Cerebellar cortex (tissue), 1 donor: ENCODE data around the gene SARDH.
A peak's percentile ranks its signal among the peaks of the same experiment; 100 is the strongest.

ENCODE experiments used
- DNase-seq: peaks from one replicate; pipeline ENCODE4 v3.0.0-alpha.2; 2015; ENCODE audit warnings: low spot score

Gene SARDH

DNA sequence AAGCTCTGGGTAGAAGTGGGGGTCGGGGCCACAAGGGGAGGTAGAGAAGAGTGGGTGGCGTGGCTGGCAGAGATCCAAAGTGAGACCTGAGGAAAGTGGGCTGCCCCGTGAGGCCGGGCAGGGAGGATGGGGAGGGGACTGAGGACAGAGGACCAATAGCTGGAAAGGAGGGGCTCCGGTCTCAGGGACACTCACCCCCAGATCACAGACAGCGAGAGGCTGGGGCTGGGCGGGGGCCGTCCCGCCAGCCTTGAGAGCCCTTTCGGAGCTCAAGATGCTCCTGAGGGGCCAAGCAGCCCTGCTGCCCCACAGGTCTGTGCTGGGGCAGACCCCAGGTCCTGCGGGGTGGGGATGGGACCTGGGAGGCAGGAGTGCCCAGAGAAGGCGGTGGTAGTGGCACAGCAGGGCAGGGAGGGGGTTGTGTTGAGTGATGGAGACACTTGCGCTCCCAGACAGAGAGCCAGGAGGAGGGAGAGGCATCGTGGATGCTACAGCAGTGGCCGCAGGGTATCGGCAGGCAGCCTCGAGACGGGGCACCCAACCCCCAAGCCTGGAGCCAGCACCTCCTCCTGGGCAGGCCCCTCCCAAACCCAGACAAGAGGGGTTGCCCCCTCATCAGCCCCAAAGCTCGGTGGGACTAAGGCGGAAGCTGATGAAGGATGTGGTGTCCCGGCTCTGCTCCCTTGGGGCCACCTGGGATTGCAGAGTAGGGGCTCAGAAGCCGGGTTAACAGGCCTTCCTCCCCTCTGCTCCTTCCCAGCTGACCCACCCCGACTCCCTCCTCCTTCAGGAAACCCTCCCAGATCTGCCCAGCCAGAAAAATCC, 3.4 kb downstream of the SARDH start:
- DNase-seq: no peak

DNA sequence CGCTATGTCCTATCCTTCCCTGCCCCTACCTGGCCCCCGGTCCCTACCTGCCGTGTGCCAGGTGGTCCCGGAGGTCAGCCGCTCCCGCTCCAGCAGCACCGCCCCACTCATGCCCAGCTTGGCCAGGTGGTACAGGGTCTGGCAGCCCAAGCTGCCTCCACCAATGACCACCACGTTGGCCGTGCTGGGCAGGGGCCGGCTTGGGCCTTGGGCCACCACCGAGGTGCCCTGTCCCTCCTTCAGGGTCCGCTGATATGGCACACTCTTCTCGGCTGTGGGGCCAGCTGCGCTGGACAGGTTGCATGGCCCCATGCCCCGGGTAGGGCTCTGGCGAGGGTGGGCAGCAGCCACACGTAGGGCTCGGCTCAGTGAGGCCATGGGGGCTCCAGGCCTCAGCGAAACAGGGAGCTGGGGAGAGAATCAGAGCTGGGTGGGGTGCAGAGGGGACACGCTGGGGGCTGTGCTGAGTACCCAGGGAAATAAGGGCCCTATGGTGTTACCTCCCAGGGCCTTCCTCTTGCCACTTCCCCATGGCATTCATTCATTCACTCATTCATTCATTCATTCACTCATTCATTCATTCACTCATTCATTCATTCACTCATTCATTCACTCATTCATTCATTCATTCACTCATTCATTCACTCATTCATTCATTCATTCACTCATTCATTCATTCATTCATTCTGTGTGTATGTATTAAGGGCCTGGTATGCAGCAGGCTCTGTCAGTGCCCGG, 4.2 kb downstream of the SARDH start:
- no peak for DNase-seq

DNA sequence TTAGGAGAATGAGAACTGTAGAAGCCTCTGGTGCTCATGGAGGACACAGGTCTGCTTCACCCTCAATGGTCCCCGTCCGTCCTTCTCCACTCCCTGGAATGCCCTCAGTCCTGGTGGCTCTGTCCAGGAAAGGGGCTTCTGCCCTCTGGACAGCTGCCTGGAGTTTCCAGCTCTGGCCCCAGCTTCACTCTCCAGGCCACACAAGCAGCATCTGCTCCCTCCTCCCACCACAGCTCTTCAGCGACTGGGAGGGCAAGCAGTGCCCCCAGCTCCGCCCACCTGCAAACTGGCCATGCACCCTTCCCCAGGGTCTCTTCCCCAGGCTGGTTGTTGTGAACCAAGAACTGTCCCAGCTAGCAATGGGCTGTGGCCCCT, 4.7 kb downstream of the SARDH start:
- no peak for DNase-seq

DNA sequence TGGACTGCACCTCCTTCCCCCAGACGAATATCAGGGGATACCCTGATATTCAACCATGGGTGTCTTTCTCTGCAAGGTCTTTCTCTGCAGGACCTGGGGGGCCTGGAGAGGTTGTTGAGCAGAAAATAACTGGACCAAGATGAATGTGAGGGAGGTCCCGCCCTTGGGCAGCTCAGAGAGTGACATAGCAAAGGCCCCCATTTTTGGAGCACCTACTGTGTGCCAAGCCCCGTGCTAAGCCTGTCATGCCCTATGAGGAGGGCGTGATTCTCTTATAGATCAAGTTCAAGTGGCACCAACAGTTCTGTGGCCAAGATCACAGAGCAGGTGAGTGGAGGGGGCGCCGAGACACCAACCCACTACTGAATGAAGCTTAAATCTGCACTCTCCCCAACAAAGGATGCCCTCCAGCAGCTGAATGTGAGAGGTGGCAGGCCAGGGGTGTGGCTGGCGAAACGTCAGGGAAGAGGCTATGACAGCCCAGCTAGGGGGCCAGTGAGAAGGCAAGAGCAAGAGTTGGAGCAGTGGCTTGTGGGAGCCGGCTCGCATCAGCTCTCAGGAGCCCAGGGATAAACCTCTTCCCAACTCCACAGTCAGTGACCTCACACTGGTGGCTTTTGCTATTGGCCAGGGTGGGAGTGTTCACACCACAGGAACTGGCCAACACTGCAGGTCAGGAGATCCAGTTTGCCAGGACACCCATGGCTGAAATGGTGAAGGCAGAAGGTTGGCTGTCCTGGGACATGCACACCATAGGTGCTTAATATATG, 5.3 kb downstream of the SARDH start:
- DNase-seq: no peak

DNA sequence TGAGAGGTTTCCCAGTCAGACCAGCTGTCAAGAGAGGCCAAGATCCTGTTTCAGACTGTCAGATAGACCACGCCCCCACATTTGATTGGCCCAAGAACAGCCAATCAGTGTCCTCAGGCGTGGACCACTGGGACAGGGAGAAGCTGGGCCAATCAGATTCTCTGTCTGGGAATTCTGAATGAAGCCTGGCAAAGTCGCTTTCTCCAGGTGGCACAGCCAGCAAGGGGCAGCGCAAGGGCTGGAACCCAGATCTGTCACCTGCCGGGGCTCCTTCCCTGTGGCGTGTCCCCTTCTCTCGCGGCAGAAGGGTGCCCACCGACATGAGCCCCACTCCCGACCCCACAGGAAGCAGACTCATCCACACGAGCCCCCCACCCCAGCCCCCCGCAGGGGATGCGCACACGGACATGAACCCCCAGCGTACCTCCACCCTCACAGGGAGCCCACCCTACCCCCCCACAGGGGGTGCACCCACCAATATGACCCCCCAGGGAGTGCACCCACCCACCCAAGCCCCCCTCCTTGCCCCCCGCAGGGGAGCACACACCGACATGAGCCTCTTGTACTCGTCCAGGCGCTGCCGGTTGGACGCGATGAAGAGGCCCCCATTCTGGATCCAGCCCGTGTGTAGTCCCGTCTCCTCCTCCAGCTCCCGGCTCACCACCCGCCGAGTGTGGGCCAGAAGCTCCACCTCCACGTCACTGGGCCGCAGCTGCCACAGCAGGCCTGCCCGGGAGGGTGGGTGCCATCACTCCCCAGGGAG, 6.1 kb downstream of the SARDH start:
- peak; percentile 99 for DNase-seq

DNA sequence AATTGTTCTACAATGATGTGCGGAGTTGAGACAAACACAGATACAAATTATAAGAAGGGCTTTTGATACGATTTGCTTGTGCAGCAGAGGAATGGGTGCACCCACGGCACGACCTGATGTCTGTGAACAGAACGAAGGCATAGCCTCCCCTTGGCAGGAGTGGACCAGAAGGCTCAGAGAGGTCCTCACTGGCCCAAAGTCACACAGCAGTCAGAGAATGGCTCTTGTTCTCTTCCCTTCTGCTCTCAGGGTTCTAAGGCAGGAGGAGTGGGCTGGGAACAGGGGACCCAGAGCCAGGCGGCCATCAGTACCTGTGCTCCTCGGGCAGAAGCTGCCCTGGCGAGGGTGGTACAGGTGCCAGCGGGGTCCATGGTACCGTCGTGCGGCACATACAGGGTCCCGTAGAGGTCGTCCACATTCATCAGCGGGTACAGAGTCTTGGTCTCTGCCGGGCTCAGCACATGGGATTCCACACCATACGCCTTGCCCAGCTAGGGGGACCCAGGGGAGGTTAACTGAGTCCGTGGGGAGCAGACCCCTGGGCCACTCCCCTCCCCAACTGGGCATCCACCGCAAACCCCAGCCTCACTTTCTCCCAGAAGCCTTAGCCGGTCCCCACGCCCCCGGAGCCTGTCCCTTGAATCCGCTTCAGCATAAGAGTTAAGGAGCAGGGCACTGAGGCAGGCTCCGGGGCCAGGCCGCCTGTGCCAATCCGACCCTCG, 7.0 kb downstream of the SARDH start:
- DNase-seq: no peak

DNA sequence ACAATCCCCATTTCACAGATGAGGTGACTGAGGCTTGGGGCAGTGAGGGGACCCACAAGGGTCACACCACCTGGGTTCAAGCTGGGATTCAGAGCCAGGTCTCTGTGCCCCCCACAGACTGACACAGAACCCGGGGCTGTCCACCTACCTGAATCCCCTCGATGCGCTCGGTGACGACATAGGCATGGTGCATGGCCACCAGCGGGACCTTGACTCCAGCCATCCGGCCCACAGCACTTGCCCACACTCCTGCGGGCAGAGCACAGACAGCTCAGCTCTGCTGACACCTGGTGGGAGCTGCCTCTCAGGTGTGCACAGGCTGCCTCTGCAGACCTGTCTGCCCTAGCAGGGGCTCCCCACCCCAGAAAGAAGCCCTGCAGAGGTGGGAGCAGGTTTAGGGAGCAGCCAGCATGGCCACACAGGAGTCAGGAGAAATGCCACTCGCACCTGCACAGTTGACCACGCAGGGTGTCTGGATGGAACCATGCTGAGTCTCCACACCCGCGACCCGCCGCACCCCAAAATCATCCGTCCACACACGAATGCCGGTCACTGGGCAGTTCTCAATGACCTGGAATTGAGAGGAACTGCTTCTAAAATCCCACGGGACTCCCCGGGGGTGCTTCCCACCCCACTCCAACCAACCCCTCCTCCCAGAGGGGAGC, 8.4 kb downstream of the SARDH start:
- DNase-seq: no peak

DNA sequence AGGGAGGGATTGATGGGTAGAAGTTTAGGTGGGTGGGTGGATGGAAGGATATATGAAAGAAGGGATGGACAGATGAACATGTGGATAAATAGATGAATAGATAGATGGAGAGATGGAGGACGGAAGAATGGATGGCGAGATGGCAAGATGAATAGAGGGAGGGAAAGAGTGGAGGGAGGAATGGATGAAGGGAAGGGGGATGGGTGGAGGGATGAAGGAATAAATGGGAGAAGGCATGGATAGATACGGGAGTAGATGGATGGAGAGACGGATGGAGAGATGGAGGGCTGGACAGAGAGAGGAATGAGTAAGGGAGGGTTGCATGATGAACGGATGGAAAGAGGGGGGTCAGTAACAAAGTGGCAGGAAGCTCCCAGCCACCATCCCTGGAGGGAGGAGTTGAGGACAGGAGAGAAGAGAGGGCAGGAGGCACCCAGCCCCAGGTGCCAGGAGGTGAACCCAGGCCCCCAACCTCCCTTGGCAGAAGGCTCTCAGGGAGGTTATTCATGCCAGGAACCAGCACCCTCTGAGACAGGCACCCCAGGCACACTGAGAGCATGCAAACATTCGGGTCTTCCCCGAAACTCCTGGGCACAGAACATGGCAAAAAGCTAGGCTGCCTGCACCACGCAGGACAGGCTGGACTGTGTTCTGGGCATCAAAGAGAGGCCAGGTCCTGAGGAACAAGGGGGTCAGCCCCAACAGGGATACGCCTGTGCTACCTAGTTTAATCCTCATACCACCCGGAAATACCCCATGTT, 9.1 kb downstream of the SARDH start:
- no peak for DNase-seq

DNA sequence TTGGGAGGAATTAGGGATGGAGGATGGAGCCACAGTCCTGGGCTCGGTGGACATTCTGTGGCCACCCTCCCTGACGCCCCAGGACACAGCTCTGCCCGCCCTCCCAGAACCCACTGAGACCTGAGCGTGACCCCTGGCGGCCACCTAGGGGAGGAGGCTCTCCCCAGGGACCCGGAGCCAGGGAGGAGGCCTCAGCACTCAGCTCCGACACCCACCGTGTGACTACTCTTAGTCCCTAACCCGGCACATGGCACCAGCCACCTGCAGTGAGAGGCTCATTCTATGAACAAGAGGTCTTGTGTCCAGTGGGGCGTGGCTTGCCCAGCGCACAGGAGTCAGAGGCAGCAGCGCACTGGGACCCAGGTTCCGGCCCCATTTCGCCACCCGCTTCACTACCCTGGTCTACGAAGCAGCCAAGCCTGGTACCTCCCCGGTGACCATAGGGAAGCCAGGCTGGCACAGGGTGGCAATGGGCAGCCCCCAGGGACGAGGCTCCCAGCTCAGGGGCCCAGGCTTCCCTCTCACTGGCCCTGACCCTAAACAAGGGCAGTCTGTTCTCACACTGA, 10.2 kb downstream of the SARDH start:
- DNase-seq: no peak

DNA sequence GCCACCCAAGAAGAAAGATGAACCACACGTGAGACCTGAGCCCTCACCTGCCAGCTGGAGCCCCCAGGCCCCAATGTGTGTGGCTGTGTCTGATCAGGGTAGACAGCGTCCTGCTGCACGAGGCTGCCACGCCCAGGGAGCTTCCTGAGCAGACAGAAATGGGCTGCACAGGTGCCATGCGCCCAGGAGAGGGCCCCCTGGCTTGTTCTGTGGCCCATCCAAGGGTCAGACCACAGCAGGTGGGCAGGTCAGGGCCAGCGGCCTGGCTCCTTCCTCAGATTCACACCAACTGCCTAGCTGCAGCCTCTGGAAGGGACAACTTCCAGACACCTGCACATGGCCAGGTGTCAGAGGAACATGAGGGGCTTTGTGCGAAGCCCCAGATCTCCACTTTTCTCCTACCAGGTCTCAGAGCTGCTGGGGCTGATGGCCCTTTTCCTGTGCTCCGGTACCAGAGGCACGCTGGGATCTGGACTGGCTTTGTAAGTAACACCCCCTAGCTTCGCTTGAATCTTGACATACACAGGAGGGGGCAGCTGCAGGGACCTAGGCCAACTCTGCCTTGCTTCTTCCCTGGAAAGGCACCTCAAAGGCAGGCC, 10.8 kb downstream of the SARDH start:
- DNase-seq: no peak

DNA sequence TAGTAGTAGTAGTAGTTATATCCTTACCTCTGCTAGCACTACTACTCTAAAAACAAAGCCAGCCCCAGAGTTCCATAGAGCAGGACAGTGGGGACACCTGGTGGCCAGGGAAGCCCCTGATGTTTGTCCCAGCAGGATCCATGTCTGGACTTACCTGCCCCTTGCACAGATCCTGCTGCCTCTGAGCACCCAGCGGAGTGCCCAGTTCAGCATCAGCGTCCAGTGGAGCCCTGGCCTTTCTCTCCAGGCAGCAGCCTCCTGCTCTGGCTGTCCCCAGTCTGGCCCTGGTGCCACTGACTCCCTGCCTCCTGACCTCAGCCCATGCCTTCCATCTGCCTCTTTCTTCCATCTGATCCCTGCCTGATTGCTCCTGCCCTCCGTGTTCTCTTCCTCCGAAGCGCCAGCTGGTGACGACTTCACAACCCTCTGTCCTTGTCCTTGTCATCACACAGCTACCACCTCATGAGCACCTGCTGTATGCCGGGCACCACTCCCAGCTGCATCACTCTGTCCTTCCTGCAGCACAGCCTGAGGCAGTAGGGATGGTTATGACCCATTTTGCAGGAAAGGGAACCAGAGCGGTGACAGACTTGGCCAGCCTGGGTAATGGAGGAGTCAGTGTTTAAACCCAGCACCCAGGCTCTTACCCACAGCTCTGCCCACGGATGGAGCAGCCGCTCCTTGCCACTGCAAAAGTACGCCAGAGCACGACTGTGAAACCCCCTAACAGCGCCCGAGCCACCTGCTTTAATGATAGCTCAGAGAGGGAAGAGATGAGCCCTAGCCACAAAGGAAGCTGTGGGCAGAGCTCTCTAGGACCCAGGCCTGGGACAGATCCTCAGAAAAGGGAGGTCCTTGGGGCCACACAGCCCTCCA, 11.5 kb downstream of the SARDH start:
- DNase-seq: peak; percentile 93

DNA sequence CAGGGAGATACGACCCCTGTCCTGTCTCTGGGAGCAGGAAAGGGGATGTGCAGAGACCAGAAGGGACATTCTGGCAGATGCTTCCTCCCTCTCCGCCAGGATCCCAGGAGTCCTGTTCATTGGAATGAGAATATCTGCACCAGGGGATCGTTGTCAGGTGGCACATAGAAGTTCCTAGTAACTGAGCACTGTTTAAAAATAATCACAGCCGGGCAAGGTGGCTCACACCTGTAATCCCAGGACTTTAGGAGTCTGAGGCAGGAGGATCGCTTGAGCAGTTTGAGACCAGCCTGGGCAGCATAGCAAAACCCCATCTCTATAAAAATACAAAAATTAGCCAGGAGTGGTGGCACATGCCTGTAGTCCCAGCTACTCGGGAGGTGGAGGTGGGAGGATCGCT, 12.3 kb downstream of the SARDH start:
- no peak for DNase-seq

DNA sequence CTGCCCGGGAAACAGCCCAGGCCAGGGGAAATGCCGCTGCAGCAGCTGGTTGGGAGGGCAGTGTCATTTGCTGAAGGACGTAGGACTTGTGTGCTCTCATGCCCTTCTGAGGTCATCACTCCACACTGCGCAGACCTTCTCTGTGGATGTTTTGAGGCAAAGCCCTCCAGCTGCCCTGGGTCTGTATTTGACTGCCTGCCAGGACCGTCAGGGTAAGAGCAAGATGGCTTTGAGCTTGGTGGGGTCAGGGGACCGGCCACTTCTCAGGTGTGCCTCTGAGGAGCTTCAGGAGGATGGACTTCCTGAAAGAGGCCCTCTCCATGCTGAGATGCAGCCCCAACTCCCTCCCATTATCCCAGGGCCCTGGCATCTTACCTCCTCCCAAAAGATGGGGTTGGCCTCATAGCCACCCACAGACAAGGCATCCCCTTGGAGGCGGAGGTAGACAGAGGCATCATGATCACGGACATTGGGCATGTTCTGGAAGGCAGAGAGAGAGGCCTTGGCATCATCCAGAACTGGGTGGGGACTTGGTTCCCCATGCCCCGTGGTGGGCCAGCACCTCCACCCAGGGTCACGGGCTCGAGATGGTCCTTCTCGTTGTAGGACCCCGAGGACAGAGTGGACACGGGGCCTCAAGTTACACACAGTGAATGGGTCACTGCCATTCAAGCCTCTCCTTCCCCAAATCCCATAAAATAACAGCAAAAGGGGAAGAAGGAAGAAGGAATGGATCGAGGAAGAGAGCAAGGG, 19.4 kb downstream of the SARDH start:
- no peak for DNase-seq

DNA sequence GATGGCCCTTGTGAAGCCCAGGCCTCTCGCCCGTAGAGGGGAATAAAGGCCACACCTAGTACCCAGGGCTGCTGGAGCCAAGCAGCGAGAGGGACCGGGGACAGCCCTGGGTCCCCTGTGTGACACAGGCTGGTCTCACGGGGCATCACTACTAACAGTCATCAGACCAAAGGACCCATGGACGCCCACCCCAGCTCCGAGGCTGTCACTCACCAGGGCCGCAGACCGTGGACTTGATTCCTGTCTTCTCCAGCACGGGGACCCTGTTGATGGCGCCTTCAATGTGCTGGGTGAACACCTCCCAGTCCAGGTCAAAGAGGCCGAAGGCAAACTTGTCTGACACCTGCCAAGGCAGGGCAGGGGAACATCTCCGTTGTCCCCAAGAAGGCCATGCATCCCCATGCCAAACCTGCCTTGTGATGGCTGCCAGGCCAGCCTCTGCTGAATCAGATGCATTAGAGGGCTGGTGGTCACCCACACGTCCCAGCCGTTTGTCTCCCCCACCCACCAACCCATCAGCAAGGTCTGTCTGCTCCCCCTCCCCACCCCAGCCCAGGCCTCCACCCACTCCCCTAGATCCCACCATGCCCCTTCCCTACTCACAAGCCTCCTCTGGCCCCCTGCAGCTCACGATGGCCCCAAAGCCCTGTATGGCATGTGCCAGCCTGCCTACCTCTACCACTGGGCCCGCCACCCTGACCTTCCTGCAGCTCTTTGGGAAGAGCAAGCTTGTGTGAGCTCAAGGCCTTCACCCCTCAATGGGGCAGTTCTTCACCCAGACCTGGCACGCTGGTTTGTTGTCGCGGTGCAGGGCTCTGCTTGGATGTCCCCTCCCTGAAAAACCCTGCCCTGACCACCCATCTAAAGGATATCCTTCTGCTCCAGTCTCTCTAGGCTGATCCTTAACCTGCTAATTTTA, 20.8 kb downstream of the SARDH start:
- no peak for DNase-seq

DNA sequence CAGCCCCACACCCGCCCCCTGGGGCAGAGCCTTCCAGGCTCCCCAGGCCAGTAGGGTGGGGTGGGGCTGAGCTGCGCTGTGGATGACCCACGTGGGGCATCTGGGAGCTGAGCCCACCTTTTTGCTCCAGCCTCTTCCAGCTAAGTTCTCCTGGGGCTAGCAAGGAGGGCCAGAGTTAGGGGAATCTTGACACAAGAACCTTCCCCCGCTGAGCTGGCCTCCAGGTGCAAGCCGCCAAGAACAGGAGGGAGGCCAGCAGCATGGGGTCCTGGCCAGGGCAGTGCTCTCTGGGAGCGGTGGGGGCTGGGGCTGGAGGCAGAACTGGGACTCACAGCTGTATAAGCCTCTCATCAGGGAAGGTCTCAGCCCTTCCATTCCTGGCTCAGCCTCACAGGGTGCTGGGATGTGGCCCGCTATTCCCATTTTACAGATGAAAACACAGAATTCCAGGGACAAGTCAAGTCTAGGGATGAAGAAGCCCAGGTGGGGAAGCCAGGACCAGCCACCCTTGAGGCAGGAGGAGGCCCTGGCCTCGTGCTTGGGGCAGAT, 21.5 kb downstream of the SARDH start:
- no peak for DNase-seq
